K562 (cell line): Measurements from ENCODE around the gene NKIRAS2.

Source experiments
- CHD2 ChIP-seq: IDR thresholded peaks from 2 replicates; pipeline ENCODE4 v1.6.1; 2011; ENCODE audit warnings: low read depth, low read length
- RERE ChIP-seq: sonication (generic); formaldehyde crosslinking; IDR thresholded peaks from 2 replicates; pipeline ENCODE4 v1.8.0; 2023; ENCODE audit warnings: missing genetic modification reagents, mild to moderate bottlenecking, borderline replicate concordance
- TF ChIP-seq, protein P1 (sequence below), 3 experiments: IDR thresholded peaks in 2 of 3; conservative IDR thresholded peaks in 1 of 3; 2 replicates each; pipeline ENCODE4 v1.5.1; 2011 to 2012; ENCODE audit warnings: low read length in 3 of 3, mild to moderate bottlenecking in 3 of 3, control low read depth in 2 of 3, improper control_type of control experiment in 1 of 3, inconsistent platforms in 1 of 3, low read depth in 1 of 3, mixed read lengths in 1 of 3, moderate library complexity in 1 of 3; ENCODE audit not compliant: insufficient read depth in 2 of 3
- TF ChIP-seq, protein P2 (sequence below): sonication (generic); formaldehyde crosslinking; IDR thresholded peaks from 2 replicates; pipeline ENCODE4 v1.8.1; 2022; ENCODE audit warnings: missing genetic modification reagents
- TF ChIP-seq, protein P3 (sequence below): fragments of 250-450 bp; sonication (Bioruptor Pico); IDR thresholded peaks from 2 replicates; pipeline ENCODE4 v1.5.0; 2020; ENCODE audit warnings: mild to moderate bottlenecking

DNA sequence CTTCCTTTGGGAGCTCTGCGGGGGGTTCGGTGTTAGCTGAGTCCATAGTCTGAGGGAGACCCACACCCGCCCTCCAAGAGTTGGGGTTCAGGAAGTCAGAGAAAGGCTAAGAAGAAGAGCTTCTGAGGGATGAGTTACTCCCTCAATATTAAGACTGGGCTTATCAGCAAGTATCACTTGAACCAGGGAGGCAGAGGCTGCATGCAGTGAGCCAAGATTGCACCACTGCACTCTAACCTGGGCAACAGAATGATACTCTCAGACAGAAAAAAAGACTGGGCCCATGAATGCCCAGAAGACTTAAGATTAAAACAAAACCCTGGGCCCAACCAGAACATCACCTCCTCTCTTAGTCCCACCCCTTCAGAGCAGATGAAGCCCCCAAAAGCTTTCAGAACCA is 6.0 kb downstream of the NKIRAS2 start:
- TF ChIP-seq, protein P1, sequence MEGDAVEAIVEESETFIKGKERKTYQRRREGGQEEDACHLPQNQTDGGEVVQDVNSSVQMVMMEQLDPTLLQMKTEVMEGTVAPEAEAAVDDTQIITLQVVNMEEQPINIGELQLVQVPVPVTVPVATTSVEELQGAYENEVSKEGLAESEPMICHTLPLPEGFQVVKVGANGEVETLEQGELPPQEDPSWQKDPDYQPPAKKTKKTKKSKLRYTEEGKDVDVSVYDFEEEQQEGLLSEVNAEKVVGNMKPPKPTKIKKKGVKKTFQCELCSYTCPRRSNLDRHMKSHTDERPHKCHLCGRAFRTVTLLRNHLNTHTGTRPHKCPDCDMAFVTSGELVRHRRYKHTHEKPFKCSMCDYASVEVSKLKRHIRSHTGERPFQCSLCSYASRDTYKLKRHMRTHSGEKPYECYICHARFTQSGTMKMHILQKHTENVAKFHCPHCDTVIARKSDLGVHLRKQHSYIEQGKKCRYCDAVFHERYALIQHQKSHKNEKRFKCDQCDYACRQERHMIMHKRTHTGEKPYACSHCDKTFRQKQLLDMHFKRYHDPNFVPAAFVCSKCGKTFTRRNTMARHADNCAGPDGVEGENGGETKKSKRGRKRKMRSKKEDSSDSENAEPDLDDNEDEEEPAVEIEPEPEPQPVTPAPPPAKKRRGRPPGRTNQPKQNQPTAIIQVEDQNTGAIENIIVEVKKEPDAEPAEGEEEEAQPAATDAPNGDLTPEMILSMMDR (IDR thresholded peaks at IDR 0.05 in 2 of 3, conservative IDR thresholded peaks at IDR 0.05 in 1 of 3; ENCODE audit: insufficient read depth in 2 of 3, low read depth in 1 of 3, low read length in 3 of 3) = no peak
- TF ChIP-seq CHD2 (no peak), RERE (CRISPR knock-in tag) (no peak)
- TF ChIP-seq, protein P2, sequence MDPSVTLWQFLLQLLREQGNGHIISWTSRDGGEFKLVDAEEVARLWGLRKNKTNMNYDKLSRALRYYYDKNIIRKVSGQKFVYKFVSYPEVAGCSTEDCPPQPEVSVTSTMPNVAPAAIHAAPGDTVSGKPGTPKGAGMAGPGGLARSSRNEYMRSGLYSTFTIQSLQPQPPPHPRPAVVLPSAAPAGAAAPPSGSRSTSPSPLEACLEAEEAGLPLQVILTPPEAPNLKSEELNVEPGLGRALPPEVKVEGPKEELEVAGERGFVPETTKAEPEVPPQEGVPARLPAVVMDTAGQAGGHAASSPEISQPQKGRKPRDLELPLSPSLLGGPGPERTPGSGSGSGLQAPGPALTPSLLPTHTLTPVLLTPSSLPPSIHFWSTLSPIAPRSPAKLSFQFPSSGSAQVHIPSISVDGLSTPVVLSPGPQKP (CRISPR knock-in tag) = no peak
- TF ChIP-seq, protein P3, sequence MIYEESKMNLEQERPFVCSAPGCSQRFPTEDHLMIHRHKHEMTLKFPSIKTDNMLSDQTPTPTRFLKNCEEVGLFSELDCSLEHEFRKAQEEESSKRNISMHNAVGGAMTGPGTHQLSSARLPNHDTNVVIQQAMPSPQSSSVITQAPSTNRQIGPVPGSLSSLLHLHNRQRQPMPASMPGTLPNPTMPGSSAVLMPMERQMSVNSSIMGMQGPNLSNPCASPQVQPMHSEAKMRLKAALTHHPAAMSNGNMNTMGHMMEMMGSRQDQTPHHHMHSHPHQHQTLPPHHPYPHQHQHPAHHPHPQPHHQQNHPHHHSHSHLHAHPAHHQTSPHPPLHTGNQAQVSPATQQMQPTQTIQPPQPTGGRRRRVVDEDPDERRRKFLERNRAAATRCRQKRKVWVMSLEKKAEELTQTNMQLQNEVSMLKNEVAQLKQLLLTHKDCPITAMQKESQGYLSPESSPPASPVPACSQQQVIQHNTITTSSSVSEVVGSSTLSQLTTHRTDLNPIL = no peak
